ENCODE measurements around the gene TLX2. TPM values are rescaled to one million over a fixed set of nuclear protein-coding genes. Genes with fewer than 3 reads are reported as not detected.

Gene TLX2
- total and polyA plus RNA-seq, 2 of the 13 experiments (the other 11 are each of a cell fraction or from before 2014, with no cell fraction given), result 0.05 to 0.20 TPM

DNA sequence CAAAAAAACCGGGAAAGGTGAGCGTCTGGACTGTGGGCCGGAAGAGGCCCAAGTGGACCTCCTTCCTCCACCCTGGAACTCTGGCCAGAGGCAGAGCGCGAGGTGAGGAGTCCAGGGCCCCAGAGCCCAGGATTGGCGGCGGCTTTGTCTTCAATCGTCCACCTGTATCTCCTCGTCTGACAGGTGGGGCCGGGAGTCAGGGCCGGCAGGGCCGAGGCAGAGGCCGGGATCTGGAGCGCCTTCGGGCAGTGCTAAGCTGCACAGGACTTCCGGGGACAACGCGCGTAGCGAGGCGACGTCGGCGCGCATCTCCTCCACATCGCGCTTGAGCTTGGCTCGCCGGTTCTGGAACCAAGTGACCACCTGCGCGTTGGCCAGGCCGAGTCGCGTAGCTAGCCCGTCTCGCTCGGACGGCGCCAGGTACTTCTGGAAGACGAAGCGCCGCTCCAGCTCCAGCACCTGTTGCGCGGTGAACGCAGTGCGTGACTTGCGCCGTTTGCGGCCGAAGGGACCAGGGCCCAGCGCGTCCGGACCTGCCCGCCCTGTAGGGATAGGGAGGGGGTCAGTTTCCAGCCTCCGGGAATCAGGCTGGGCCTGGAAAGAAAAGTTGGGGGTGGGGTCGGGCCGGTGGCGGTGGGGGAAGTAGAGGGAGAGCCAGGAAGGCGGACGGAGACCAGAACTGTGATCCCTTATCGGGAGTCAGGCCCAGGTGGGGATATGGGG is 16.3 kb upstream of the TLX2 start (continued):
- no peak for TF ChIP-seq ZNF552 (CRISPR knock-in tag; IDR thresholded peaks at IDR 0.05; ENCODE audit: borderline replicate concordance)
- TF ChIP-seq ZNF33B (CRISPR knock-in tag; IDR thresholded peaks at IDR 0.05), result no peak
- 0 out of 4 replicates have a peak, but pooled peaks of 1 of the 2 experiments have one; percentile 26 for TF ChIP-seq ATF4 (CRISPR knock-in tag; IDR thresholded peaks at IDR 0.05)
- TF ChIP-seq BCL6 (CRISPR knock-in tag; IDR thresholded peaks at IDR 0.05), result no peak
- TF ChIP-seq EEA1 (CRISPR knock-in tag; IDR thresholded peaks at IDR 0.05; ENCODE audit: borderline replicate concordance), result 0 out of 2 replicates have a peak, but pooled peaks have one; percentile 60
- TF ChIP-seq KAT2B (IDR thresholded peaks at IDR 0.05; ENCODE audit: borderline replicate concordance, low read depth, low read length), result no peak
- no peak for TF ChIP-seq DBP (CRISPR knock-in tag; IDR thresholded peaks at IDR 0.05; ENCODE audit: not compliant biosample characterization)
- no peak for TF ChIP-seq ZNF468 (CRISPR knock-in tag; IDR thresholded peaks at IDR 0.05)
- TF ChIP-seq LBX2 (CRISPR knock-in tag; IDR thresholded peaks at IDR 0.05; ENCODE audit: borderline replicate concordance), result peak; percentile 63; the same call in 1 of the 2 replicates
- TF ChIP-seq SATB2 (CRISPR knock-in tag; IDR thresholded peaks at IDR 0.05), result 0 out of 2 replicates have a peak, but pooled peaks have one; percentile 40
- peak; percentile 85 for TF ChIP-seq ZIK1 (CRISPR knock-in tag; IDR thresholded peaks at IDR 0.05; ENCODE audit: borderline replicate concordance, low read depth)
- TF ChIP-seq ZNF282 (IDR thresholded peaks at IDR 0.05; ENCODE audit: partially characterized antibody), result no peak
- no peak for TF ChIP-seq JUN (CRISPR knock-in tag; IDR thresholded peaks at IDR 0.05)
- peak; percentile 16; the same call in 1 of the 2 replicates for TF ChIP-seq ZNF770 (CRISPR knock-in tag; IDR thresholded peaks at IDR 0.05)
- no peak for TF ChIP-seq MAFG (CRISPR knock-in tag; IDR thresholded peaks at IDR 0.05)
- peak; percentile 97 for TF ChIP-seq AGO1 (IDR thresholded peaks at IDR 0.05; ENCODE audit: low read depth, low read length, poor library complexity, severe bottlenecking)
- TF ChIP-seq ZFAT (CRISPR knock-in tag; conservative IDR thresholded peaks at IDR 0.05), result no peak
- no peak for TF ChIP-seq RFXANK (CRISPR knock-in tag; IDR thresholded peaks at IDR 0.05)
- no peak for TF ChIP-seq ZNF746 (CRISPR knock-in tag; IDR thresholded peaks at IDR 0.05)
- TF ChIP-seq, protein P1, sequence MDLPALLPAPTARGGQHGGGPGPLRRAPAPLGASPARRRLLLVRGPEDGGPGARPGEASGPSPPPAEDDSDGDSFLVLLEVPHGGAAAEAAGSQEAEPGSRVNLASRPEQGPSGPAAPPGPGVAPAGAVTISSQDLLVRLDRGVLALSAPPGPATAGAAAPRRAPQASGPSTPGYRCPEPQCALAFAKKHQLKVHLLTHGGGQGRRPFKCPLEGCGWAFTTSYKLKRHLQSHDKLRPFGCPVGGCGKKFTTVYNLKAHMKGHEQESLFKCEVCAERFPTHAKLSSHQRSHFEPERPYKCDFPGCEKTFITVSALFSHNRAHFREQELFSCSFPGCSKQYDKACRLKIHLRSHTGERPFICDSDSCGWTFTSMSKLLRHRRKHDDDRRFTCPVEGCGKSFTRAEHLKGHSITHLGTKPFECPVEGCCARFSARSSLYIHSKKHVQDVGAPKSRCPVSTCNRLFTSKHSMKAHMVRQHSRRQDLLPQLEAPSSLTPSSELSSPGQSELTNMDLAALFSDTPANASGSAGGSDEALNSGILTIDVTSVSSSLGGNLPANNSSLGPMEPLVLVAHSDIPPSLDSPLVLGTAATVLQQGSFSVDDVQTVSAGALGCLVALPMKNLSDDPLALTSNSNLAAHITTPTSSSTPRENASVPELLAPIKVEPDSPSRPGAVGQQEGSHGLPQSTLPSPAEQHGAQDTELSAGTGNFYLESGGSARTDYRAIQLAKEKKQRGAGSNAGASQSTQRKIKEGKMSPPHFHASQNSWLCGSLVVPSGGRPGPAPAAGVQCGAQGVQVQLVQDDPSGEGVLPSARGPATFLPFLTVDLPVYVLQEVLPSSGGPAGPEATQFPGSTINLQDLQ (CRISPR knock-in tag; IDR thresholded peaks at IDR 0.05), result no peak
- TF ChIP-seq RXRB (CRISPR knock-in tag; IDR thresholded peaks at IDR 0.05; ENCODE audit: borderline replicate concordance), result no peak
- no peak for TF ChIP-seq RFXAP (CRISPR knock-in tag; IDR thresholded peaks at IDR 0.05; ENCODE audit: borderline replicate concordance)
- TF ChIP-seq SMYD3 (CRISPR knock-in tag; IDR thresholded peaks at IDR 0.05), result 0 out of 2 replicates have a peak, but pooled peaks have one; percentile 26
- no peak for TF ChIP-seq IKZF1 (IDR thresholded peaks at IDR 0.05)

Measured in HepG2 (cell line).